Measurements from ENCODE around the gene NFIX. TPM values are rescaled to one million over a fixed set of nuclear protein-coding genes. Genes with fewer than 3 reads are reported as not detected.

NFIX gene
- total RNA-seq, 4 donors from 2014 or later, result 56.0 to 154 (median 79.4) TPM

GRCh38 chr19:13133241-13133870, 138.1 kb downstream of the NFIX start:
- WGBS, result 78% methylated on average over 12 of the region's 12 CpGs

GRCh38 chr19:13134626-13135025, 139.4 kb downstream of the NFIX start:
- 89% methylated on average over 3 of the region's 3 CpGs for WGBS
- peak overlapping the region in 3 of 4 donors; percentile 6 to 58 (median 22) for H3K27ac ChIP-seq (replicated peaks in 1 of 4)

More at GRCh38 chr19:13133241-13133870, 138.1 kb downstream of the NFIX start:
- no peak for DNase-seq (ENCODE audit: extremely low spot score)
- Histone ChIP-seq H3K4me1 (peaks cover 14 to 32% (median 23%) of the 10 kb centered on the region in 4 donors), H3K9me3 (no peaks in the 10 kb centered on the region), H3K27me3 (no peaks in the 10 kb centered on the region), H3K4me3 (no peak overlapping the region), H3K27ac (replicated peaks in 1 of 4) (peak overlapping the region in 2 of 4 donors; percentile 20 to 58), H3K36me3 (peaks cover 11 to 36% (median 34%) of the 10 kb centered on the region in 4 donors)
- TF ChIP-seq POLR2A (IDR thresholded peaks at IDR 0.05; ENCODE audit: low read depth) (no peak), CTCF (IDR thresholded peaks at IDR 0.05) (no peak), POLR2AphosphoS5 (IDR thresholded peaks at IDR 0.05) (no peak), EP300 (IDR thresholded peaks at IDR 0.05) (no peak)
- intact Hi-C loops (cut with DNase I), result no loop called here

GRCh38 chr19:13135068-13136062, 140.1 kb downstream of the NFIX start:
- H3K27ac ChIP-seq (replicated peaks in 1 of 4), result peak overlapping the region in 3 of 4 donors; percentile 6 to 58 (median 22)
- TF ChIP-seq CTCF (IDR thresholded peaks at IDR 0.05), result no peak
- no peak for TF ChIP-seq POLR2A (IDR thresholded peaks at IDR 0.05; ENCODE audit: low read depth)
- TF ChIP-seq POLR2AphosphoS5 (IDR thresholded peaks at IDR 0.05), result no peak
- TF ChIP-seq EP300 (IDR thresholded peaks at IDR 0.05), result no peak
- WGBS, result 95% methylated on average over 24 of the region's 60 CpGs
- DNase-seq (ENCODE audit: extremely low spot score), result no peak
- H3K27me3 ChIP-seq, result no peaks in the 10 kb centered on the region
- no peak overlapping the region for H3K4me3 ChIP-seq
- intact Hi-C loops (cut with DNase I), result no loop called here
- no peaks in the 10 kb centered on the region for H3K9me3 ChIP-seq
- peaks cover 18 to 56% (median 51%) of the 10 kb centered on the region in 4 donors for H3K36me3 ChIP-seq
- peaks cover 14 to 31% (median 21%) of the 10 kb centered on the region in 4 donors for H3K4me1 ChIP-seq

More at GRCh38 chr19:13134626-13135025, 139.4 kb downstream of the NFIX start:
- peak; percentile 16 for TF ChIP-seq EP300 (IDR thresholded peaks at IDR 0.05)
- TF ChIP-seq POLR2A (IDR thresholded peaks at IDR 0.05; ENCODE audit: low read depth), result no peak
- TF ChIP-seq POLR2AphosphoS5 (IDR thresholded peaks at IDR 0.05), result peak; percentile 57 to 73
- Histone ChIP-seq H3K36me3 (peaks cover 18 to 48% (median 46%) of the 10 kb centered on the region in 4 donors), H3K9me3 (no peaks in the 10 kb centered on the region), H3K4me3 (no peak overlapping the region), H3K27me3 (no peaks in the 10 kb centered on the region), H3K4me1 (peaks cover 14 to 31% (median 21%) of the 10 kb centered on the region in 4 donors)
- intact Hi-C loops (cut with DNase I), result no loop called here
- DNase-seq (ENCODE audit: extremely low spot score), result no peak

- Histone ChIP-seq H3K4me1 (peaks cover 14 to 31% (median 21%) of the 10 kb centered on the region in 4 donors), H3K4me3 (no peak overlapping the region), H3K36me3 (peaks cover 18 to 60% (median 55%) of the 10 kb centered on the region in 4 donors), H3K9me3 (no peaks in the 10 kb centered on the region), H3K27me3 (no peaks in the 10 kb centered on the region), H3K27ac (replicated peaks in 1 of 4) (no peak overlapping the region)
- TF ChIP-seq POLR2AphosphoS5 (IDR thresholded peaks at IDR 0.05) (no peak), EP300 (IDR thresholded peaks at IDR 0.05) (no peak), CTCF (IDR thresholded peaks at IDR 0.05) (no peak), POLR2A (IDR thresholded peaks at IDR 0.05; ENCODE audit: low read depth) (no peak)
- WGBS, result 89% methylated on average over 27 of the region's 28 CpGs
- no peak for DNase-seq (ENCODE audit: extremely low spot score)
- intact Hi-C loops (cut with DNase I), result no loop called here
These were observed 142.1 kb downstream of the NFIX start for GRCh38 chr19:13137290-13137794.
